GM18517 (cell line): Measurements from ENCODE around the gene GNB1L.
"Not testable (repeated sequence)": the region's sequence is repeated elsewhere in the genome, so short reads cannot be mapped to it uniquely, and the experiment has no call there.

Experiments
- ATAC-seq: cut with Tn5 transposase; IDR thresholded peaks from one replicate; pipeline ENCODE4 v1.9.1; 2021; ENCODE audit warnings: mild to moderate bottlenecking, moderate library complexity; ENCODE audit not compliant: unreplicated experiment

Gene GNB1L

DNA sequence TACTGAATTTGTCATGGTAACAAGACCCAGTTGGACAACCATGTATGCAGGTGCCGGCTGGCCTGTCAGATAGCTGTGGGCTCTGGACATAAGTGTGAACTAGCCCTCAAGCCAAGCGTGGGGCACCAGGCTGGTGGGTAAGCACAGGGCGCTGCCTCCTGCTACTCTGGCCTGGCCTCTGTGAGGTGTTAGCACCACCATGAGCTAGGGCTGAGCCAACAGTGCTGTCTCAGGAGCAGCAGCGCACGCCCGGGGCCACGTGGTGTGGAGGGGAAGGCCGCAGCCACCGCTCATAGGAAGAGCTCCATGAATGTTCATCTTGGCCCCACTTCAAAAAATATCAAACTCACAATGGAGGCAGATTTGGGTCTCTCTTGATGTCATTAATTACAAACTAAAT, 35.3 kb upstream of the GNB1L start:
- ATAC-seq, result no peak

GRCh38 chr22:19888131-19888746, 33.6 kb upstream of the GNB1L start:
- no peak for ATAC-seq

DNA sequence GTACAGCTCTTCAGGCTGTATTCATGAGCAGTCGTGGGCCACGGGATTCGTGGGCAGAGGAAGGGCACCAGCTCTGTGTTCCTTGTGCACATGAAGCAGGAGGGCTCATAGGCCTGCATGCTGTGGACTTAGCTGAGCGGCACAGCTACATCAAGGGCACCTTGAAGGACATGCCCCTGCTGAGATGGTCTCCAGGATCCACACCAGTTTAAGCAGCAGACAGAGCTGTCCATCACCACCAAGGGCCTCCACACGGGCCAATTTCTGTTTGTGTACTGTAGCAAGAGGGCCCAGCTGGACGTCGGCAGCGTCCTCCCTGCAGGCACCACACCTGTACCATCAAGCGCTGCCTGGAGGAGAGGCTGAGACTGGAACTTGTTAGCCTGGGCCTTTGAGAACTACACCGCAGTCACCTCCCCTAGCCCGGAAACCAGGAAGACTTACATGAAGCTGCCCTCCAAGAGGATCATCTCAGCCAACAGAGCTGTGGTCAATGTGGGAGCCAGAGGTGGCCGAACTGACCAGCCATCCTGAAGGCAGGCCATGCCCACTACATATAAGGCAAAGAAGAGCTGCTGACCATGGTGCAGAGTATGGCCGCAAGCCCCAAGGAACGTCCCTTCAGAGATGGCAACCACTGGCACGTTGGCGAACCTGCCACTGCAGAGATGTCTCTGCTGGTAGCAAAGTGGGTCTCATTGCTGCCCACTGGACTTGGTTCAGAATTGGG, 32.7 kb upstream of the GNB1L start:
- no peak for ATAC-seq

- no peak for ATAC-seq
These were observed 32.1 kb upstream of the GNB1L start for GRCh38 chr22:19886605-19887255.

DNA sequence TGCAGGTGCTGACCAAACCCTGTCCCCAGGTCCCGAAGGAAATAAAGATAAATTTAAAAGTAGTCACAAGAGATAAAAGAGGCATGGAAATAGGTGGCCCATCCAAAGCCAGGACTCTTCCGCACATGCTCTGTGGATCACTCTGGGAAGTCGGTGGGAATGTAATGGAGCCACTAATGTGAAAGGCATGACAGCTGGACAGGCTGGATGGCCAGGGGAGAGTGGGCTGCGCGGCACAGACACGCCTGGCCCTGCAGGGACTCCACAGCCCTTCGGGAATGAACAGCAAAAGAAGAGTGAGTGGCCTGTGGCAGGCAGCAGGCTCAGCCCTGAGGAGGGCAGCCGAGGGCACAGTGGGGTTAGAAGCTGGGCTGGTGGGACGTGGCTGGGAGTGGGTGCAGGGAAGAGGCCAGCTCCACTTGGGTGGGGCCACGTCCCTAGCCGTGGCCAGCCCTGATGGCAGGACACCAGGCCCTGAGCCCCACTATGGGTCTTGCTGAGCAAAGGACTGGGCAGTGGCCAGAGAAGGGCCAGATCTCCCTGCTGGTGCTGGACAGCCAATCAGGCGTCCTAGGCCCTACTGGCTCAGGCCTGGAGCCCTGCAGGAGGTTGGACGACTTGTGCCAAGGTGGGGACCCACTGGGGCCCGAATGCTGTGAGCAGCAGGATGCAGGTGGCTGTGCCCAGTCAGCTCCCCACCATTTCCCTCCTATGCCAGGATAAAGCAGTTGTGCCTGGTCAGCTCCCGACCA, 31.3 kb upstream of the GNB1L start:
- ATAC-seq, result no peak

GRCh38 chr22:19884954-19885751, 30.5 kb upstream of the GNB1L start:
- ATAC-seq, result no peak

DNA sequence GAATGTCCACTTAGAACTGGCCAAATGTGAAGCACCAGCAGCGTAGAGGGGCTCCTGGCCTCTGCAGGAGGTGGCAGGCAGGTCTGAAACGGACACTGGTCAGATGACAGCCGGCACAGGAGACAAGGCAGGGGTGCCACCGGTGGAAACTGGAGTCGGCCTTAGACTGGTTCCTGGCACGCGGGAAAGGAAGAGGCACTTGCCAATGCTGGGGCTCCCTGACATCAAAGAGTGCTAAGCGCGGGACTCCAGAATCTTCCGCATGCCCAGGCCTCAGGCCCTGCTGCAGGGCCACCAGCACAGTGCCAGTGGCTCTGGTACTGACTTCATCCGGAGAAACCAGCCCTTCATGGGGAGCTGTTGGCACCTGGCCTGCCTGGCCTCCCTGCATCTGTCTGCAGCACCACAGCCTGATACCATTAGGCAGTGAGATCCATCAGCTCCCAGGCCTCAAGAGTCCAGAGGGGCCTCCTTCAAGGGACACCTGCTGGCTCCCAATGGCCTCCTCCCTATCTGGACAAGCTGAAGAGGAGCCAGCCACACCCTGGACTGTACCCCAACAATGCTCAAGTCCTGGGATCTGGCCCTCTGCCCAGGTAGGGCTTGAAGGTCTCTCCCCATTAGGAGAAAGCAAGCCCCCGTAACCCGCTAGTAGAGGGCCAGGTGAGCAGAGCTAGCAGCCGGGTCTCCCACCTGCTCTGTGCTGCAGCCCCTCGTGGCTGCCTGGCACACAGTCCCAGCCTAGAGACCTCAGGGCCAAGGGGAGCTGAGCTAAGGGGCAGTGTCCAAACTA, 29.7 kb upstream of the GNB1L start:
- ATAC-seq, result no peak

- ATAC-seq, result not testable (repeated sequence)
These were observed 28.8 kb upstream of the GNB1L start for GRCh38 chr22:19883446-19883845.

DNA sequence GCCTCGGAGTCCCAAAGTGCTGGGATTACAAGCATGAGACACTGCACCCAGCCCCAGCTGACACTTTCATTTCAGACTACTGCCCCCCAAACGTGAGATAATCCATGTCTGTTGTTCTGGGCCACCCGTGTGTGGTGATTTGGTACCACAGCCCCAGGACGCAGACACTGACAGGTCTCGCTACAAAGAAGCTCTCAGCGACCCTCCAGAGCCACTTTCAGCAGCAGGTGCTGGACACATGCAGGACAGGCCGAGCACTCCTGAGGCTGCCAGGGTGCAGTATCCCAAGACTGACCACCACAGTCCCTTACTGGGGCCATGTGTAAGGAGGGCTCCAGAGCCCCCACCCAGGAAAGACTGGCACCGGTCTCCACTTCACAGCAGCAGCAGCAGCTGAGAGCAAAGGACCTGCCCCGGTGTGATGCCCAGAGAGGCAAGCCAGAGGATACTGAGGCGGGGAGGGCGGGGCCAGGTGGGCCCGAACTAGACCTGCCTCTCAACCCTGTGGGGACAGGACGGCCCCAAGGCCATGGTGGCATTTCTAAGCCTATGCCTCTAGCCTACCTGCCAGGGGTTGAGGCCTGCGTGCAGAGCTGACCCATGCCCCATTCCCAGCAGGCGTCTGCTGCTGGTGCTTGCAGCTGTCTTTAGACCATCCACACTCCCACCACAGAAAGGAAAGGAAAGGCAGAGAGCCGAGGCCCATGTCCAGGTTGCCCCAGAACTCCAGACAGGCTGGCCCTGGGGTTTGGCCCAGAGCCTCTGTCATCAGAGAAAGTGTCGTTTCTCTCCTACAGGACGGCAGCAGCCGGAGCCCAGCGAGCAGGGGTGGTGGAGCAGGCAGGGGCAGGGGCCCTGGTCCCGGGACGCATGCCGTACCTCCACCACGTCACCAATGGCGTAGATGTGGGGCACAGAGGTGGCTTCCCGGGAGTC, 28.0 kb upstream of the GNB1L start:
- ATAC-seq, result no peak

DNA sequence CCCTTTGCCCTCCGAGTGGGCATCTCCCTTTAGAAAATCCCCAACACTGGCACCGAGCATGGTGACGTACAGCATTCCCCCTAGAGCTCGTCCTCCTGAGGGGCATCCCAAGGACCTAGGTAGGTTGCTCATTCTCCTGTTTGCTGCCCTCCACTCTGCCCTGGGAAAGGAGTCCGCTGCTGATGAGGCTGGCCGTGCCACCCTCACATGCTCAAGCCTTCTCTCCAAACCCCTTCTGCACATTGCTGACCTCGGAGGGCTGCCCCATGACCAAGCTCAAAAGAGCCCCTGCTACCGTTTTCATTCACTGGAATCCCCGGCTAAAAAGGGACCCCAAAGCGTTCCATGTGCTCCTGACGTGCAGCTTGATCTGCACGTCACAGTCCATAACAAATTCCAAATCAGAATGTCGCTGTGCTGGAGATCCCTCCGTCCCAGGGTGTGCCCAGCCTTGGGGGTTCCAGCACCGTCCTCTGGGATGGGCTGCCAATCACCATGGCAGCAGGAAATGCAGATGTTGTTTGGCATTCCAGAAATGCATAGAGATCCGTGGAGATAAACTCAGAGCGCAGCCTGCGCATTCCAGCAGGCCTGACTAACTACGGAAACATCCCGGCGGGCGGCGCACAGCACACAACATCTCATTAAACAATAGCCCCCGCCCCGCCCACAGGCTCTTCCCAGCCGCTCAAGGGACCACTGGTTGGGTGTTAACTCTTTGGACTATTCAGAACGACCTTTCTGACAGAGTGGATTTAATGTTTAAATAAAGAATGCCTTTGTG, 26.3 kb upstream of the GNB1L start:
- ATAC-seq, result no peak

- ATAC-seq, result no peak
These were observed 25.5 kb upstream of the GNB1L start for GRCh38 chr22:19879992-19880785.

DNA sequence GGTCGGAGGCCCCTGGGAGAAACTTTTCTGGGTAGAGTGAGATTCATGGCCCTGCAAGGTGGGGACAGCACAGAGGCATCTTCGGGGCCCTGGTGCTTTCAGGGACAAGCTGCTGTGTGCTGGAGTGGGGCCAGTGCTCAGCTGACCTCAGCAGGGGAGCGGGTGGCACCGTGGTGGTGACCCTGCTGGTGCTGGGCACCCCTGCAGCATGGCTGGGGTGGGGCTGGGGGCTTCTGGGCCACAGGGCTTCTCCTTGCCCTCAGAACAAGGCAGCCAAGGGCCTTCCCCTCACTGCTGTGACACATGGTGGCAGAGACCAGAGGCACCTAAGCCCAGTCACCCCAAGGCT, 24.9 kb upstream of the GNB1L start:
- no peak for ATAC-seq

- ATAC-seq, result no peak
These were observed 24.5 kb upstream of the GNB1L start for GRCh38 chr22:19879246-19879570.

- no peak for ATAC-seq
These were observed 24.0 kb upstream of the GNB1L start for GRCh38 chr22:19878461-19879245.

DNA sequence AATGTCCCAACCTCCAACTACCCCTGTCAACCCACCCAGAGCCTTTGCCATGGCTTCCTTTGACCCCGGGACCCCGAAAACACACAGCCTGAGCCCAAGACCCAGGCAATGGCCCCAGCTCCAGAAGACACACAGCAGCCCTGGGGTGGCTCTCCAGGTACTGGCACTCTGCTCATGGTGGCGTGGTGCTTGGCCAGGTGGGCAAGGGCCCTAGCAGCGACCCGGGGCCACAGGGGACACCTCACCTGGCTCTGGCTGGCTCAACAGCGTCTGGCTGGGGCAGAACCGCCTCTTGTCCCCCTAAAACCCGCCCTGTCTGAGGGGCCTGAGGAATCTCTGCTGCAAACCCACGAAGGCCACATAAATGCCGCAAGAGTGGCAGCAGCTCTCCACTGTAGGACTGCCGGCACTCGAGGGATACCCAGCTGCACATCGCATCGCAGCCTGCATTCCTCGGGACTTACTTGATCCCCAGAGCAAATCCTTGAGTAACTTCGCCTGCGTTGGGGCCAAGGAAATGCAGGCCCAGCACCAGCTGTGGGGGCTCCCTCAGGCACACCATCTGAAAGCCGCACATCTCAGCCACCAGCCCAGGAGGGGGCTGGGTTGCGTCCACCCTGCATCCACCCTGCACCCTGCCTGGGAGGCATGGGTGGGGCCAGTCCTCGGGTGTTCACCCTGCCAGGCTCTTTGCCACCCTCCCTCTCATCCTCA, 23.1 kb upstream of the GNB1L start:
- ATAC-seq, result no peak

DNA sequence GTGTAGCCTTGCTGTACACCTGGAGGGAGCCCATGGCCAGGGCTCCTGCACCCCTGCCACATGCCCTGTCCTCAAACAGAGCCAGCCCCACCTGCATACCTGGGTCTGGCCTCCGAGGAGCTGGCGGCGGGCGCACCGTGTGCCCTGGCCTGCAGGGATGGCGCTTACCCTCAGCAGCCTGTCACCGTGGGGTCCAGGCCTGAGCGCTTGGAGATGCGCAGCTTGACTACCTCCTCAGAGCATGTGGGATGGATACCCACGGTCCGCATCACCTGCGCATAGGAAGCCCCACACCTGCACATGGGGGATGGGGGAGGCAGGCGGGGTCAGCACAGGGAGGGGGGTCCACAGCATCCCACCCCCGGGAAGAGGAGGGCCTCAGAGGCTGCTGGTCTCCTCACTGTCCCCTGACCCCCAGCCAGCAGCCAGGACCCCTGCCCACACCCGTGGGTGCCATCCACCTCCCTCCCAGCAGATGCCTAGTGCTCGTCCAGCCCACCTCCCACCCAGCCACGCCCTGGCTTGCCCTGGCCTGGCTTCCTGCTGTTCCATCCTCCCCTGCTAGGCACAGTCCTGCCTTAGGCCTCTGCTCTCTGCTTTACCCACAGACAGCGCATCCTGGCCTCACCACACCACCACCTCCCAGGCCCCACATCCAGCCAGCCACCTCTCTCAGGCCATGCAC, 22.4 kb upstream of the GNB1L start:
- ATAC-seq, result no peak
